Stimulated activated CD4-positive, alpha-beta T cell treated with anti-CD3 and anti-CD28 coated beads, Interleukin-12 subunit alpha, Interleukin-12 subunit beta, amount 100 ng/mL, for 4 hours (primary cell): ENCODE measurements around the gene NTNG2.
"Not testable (repeated sequence)": the region's sequence is repeated elsewhere in the genome, so short reads cannot be mapped to it uniquely, and the experiment has no call there.

Source experiments
- DNase-seq: peaks from one replicate; pipeline ENCODE4 v3.0.0-alpha.2; 2020

Gene NTNG2

GRCh38 chr9:132269704-132270516 lies 108.1 kb downstream of the NTNG2 start:
- DNase-seq: not testable (repeated sequence)

- no peak for DNase-seq
These were observed 113.0 kb downstream of the NTNG2 start for GRCh38 chr9:132274861-132275260.

- no peak for DNase-seq
These were observed 121.3 kb downstream of the NTNG2 start for GRCh38 chr9:132283165-132283564.

DNA sequence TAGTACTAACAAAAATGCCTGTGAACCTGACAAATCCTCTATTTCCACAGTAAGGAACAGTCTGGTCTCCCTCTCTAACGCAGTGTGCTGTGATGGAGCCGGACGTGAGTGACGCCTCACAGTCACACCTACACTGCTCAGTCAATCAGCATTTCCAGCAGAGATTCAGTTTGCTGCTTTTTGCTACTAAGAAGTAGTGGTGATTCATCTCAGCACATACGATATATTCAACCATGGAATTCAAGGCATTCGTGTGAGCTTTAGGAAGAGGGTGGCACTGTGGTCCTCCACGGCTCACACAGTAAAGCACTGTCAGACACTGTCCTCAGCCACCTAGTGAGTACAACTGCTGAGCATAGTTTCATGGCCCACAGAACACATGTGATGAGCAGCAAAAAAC lies 122.0 kb downstream of the NTNG2 start:
- DNase-seq: no peak

DNA sequence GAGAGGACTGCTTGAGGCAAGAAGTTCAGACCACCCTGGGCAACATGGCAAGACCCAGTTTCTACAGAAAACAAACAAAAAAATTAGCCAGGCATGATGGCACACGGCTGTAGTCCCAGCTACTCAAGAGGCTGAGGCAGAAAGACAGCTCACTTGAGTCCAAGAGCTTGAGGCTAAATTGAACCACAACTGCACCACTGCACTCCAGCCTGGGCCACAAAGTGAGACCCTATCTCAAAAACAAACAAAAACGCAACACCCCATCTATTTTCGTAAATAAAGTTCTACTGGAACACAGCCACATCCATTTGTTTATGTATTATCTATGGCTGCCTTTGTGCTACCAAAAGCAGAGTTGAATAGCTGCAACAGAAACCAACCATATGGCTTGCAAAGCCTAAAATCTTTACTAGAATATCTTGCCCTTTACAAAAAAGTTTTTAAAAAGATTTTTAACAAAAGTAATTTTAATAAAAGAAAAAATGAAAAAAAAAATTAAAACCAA lies 125.5 kb downstream of the NTNG2 start:
- DNase-seq: no peak

DNA sequence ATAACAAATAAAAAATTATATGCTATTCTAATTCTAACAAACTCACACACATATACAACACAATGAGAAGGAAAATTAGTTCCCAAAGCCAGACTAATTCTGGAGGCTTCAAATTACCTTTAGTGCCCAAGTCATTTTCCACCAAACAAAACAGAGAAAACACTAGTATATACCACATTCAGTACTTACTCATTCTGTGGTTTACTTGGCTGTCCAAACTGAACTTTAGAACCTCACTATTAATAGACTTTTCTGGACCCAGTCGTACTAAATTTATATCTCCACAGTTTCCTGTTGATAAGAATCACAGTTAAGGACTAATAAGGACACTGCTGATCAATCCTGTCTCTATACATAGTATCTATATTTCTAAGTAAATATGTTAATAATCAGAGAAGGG lies 126.5 kb downstream of the NTNG2 start:
- DNase-seq: no peak

DNA sequence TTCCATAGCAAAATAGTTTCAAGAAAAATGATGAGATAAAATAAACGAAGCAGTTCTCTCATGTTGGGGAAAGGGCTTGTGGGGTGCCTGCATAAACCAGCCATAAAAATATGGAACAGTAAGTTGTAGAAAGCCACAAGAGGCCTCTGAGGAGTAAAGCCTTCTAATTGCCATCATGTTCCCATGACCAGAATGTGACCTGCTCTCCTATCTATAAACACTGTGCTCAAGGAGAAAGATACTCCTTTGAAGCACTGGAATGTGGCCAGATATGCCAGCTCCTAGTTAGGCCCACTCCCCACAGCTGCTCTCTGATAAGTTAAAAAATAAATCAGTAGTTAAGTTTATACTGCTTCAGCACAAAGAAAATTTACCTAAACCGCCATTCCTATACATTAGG lies 127.1 kb downstream of the NTNG2 start:
- DNase-seq: no peak

DNA sequence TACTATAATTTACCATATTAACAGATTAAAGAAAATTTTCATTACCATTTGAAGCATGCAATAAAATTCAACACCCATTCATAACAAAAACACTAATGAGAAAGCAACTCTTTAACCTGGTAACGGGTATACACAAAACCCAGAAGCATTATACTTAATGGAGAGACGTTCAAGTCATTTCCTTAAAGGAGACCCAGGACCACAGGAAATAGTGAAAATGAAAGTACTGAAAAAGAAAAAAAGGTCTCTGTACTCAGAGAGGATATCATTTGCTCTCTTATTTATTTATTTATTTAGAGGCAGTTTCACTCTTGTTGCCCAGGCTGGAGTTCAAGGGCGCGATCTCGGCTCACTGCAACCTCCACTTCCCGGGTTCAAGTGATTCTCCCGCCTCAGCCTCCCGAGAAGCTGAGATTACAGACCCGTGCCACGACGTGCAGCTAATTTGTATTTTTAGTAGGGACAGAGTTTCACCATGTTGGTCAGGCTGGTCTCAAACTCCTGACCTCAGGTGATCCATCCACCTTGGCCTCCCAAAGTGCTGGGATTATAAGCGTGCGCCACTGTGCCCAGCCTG lies 131.4 kb downstream of the NTNG2 start:
- DNase-seq: no peak
